Natural killer cell (primary cell): ENCODE data around the gene RSPRY1. TPM values are rescaled to one million over a fixed set of nuclear protein-coding genes. Genes with fewer than 3 reads are reported as not detected.

Experiments used
- ATAC-seq, 3 donors: fragments of 150-1000 bp in 2 of 3; fragments of 200-7000 bp in 1 of 3; cut with Tn5 transposase; 1 replicate in 1 of 3; 2 replicates in 2 of 3; pipeline ENCODE4 v1.10.0; 2021; ENCODE audit warnings: mild to moderate bottlenecking in 2 of 3, moderate library complexity in 2 of 3
- DNase-seq, 2 donors: peaks; one replicate each; pipeline versions ENCODE4 v3.0.0 to v3.0.0-alpha.2; 2013 to 2021; ENCODE audit warnings: mixed read lengths in 1 of 2
- H3K27ac ChIP-seq: one replicate; pipeline ENCODE4 v1.5.1; 2013; ENCODE audit warnings: mild to moderate bottlenecking, low read length
- H3K27me3 ChIP-seq: one replicate; pipeline ENCODE4 v1.6.1; 2013; ENCODE audit warnings: low read length; ENCODE audit not compliant: control insufficient read depth, insufficient read depth
- H3K36me3 ChIP-seq: one replicate; pipeline ENCODE4 v1.6.1; 2013; ENCODE audit warnings: low read length; ENCODE audit not compliant: control insufficient read depth, insufficient read depth
- H3K4me1 ChIP-seq: one replicate; pipeline ENCODE4 v1.6.1; 2013; ENCODE audit warnings: low read length; ENCODE audit not compliant: control insufficient read depth, insufficient read depth
- H3K4me3 ChIP-seq: one replicate; pipeline ENCODE4 v1.5.1; 2013; ENCODE audit warnings: low read length
- H3K9me3 ChIP-seq: one replicate; pipeline ENCODE4 v1.6.1; 2013; ENCODE audit warnings: low read length; ENCODE audit not compliant: control insufficient read depth, insufficient read depth
- H3K27ac Mint-ChIP-seq, 2 donors: one replicate each; pipeline ENCODE4 v1.8.0; 2022; ENCODE audit warnings: mild to moderate bottlenecking in 2 of 2, mixed read lengths in 2 of 2, moderate library complexity in 1 of 2
- H3K27me3 Mint-ChIP-seq, 2 donors: one replicate each; pipeline ENCODE4 v1.8.0; 2022; ENCODE audit warnings: low read depth in 2 of 2, mixed read lengths in 2 of 2
- H3K36me3 Mint-ChIP-seq: one replicate; pipeline ENCODE4 v1.8.0; 2022; ENCODE audit warnings: mixed read lengths
- H3K4me1 Mint-ChIP-seq, 2 donors: one replicate each; pipeline ENCODE4 v1.8.0; 2022; ENCODE audit warnings: mixed read lengths in 2 of 2
- H3K4me3 Mint-ChIP-seq: one replicate; pipeline ENCODE4 v1.8.0; 2022; ENCODE audit warnings: mild to moderate bottlenecking, moderate library complexity, mixed read lengths
- H3K9me3 Mint-ChIP-seq, 2 donors: one replicate each; pipeline ENCODE4 v1.8.0; 2022; ENCODE audit warnings: mixed read lengths in 2 of 2
- WGBS: methylation state at CpG from one replicate; pipeline ENCODE4 v1.1.7; 2013; ENCODE audit warnings: missing lambda C conversion rate; ENCODE audit not compliant: insufficient coverage; 5-methylcytosine and 5-hydroxymethylcytosine counted together
- intact Hi-C: fragments of 100-400 bp; cut with micrococcal nuclease; formaldehyde crosslinking; loops from one replicate; pipeline ENCODE4 v1.14.2; 2022
- total RNA-seq, 4 donors: library from RNA; stranded (reverse); fragments of 120-200 nt in 1 of 4; gene quantifications; one replicate each; pipeline versions ENCODE4 v1.2.3 to v1.2.4, GENCODE V29; 2013 to 2022
- TF ChIP-seq, protein P1 (sequence below): fragments of 200-600 bp; IDR thresholded peaks from one replicate; pipeline ENCODE4 v1.8.0; 2022; ENCODE audit warnings: antibody characterized with exemption

RSPRY1 gene
- total RNA-seq, 3 donors from 2014 or later (not counting 1 experiment from before 2014, with no cell fraction given): 22.6 to 26.6 (median 23.4) TPM

DNA sequence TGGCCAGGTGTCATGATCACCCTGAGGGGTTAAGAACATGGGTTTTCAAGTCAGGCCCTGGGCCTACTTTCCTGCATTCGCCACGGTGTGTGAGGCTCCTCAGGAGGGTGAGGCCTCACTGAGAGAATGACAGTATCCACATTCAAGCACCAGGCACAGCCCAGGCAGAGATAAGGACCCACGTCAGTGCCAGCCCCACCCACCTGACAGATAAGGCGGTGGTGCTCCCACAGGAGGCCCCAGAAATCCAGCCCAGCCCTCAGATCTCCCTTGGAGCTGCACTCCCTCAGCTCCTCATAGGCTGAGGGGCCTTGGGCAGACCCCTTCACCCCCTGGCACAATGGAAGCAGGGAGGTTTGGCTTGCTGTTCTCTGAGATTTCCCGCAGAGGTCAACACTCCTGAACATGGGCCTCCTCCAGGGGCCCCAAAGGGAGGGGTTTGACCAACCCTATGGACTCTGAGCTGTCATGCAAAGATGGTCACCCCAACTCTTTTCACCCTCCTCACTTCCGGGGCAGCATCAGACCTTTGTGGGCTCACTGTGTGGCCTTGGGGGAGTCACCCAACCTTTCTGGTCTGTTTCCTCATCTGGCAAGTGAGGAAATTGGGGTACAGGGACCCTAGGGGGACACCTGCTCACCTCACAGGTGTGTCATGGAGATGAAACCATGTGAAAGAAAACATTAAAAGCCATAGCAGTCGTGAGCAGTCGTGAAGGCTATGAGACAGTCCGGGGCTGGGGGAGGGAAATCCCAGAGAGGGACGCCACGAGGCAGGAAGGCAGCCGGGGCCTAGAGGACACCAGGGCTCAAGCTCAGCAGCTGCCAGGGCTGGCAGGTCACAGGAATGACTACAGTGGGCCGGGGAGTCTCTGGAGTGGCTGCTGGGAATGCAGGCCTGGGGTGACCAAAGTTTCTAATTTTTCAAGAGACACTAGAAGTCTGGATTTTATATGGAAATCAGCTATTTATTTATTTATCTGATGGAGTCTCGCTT, 83.0 kb downstream of the RSPRY1 start:
- H3K27ac Mint-ChIP-seq: no peak overlapping the region
- intact Hi-C loops: no loop called here
- no peaks in the 10 kb centered on the region for H3K4me1 Mint-ChIP-seq
- ATAC-seq (no peak), DNase-seq (no peak)
- H3K4me1 ChIP-seq: peaks cover 4% of the 10 kb centered on the region
- H3K4me3 Mint-ChIP-seq: no peak overlapping the region
- H3K36me3 ChIP-seq: no peaks in the 10 kb centered on the region
- H3K9me3 ChIP-seq: no peaks in the 10 kb centered on the region
- no peaks in the 10 kb centered on the region for H3K27me3 ChIP-seq
- no peaks in the 10 kb centered on the region for H3K36me3 Mint-ChIP-seq
- no peaks in the 10 kb centered on the region for H3K9me3 Mint-ChIP-seq
- no peak overlapping the region for H3K4me3 ChIP-seq
- no peak overlapping the region for H3K27ac ChIP-seq
- TF ChIP-seq, protein P1, sequence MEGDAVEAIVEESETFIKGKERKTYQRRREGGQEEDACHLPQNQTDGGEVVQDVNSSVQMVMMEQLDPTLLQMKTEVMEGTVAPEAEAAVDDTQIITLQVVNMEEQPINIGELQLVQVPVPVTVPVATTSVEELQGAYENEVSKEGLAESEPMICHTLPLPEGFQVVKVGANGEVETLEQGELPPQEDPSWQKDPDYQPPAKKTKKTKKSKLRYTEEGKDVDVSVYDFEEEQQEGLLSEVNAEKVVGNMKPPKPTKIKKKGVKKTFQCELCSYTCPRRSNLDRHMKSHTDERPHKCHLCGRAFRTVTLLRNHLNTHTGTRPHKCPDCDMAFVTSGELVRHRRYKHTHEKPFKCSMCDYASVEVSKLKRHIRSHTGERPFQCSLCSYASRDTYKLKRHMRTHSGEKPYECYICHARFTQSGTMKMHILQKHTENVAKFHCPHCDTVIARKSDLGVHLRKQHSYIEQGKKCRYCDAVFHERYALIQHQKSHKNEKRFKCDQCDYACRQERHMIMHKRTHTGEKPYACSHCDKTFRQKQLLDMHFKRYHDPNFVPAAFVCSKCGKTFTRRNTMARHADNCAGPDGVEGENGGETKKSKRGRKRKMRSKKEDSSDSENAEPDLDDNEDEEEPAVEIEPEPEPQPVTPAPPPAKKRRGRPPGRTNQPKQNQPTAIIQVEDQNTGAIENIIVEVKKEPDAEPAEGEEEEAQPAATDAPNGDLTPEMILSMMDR: no peak
- no peaks in the 10 kb centered on the region for H3K27me3 Mint-ChIP-seq
- WGBS: 81% methylated on average over 14 of the region's 14 CpGs

- H3K9me3 ChIP-seq: no peaks in the 10 kb centered on the region
- Mint-ChIP-seq H3K4me3 (no peak overlapping the region), H3K9me3 (no peaks in the 10 kb centered on the region), H3K27ac (no peak overlapping the region), H3K36me3 (no peaks in the 10 kb centered on the region), H3K4me1 (no peaks in the 10 kb centered on the region), H3K27me3 (no peaks in the 10 kb centered on the region)
- TF ChIP-seq, protein P1: no peak
- DNase-seq (no peak), ATAC-seq (no peak)
- H3K4me1 ChIP-seq: peaks cover 4% of the 10 kb centered on the region
- 87% methylated on average over 20 of the region's 25 CpGs for WGBS
- H3K36me3 ChIP-seq: no peaks in the 10 kb centered on the region
- no peak overlapping the region for H3K4me3 ChIP-seq
- H3K27ac ChIP-seq: no peak overlapping the region
- intact Hi-C loops: no loop called here
- no peaks in the 10 kb centered on the region for H3K27me3 ChIP-seq
These were observed 84.3 kb downstream of the RSPRY1 start for GRCh38 chr16:57270221-57271062.

- 92% methylated on average over 7 of the region's 7 CpGs for WGBS
- ATAC-seq: no peak
- Histone ChIP-seq H3K27me3 (no peaks in the 10 kb centered on the region), H3K9me3 (no peaks in the 10 kb centered on the region), H3K4me1 (peaks cover 4% of the 10 kb centered on the region), H3K36me3 (no peaks in the 10 kb centered on the region), H3K4me3 (no peak overlapping the region), H3K27ac (no peak overlapping the region)
- DNase-seq: no peak
- no peaks in the 10 kb centered on the region for H3K36me3 Mint-ChIP-seq
- H3K4me1 Mint-ChIP-seq: no peaks in the 10 kb centered on the region
- no peaks in the 10 kb centered on the region for H3K9me3 Mint-ChIP-seq
- H3K27me3 Mint-ChIP-seq: no peaks in the 10 kb centered on the region
- intact Hi-C loops: no loop called here
- TF ChIP-seq, protein P1: no peak
- no peak overlapping the region for H3K4me3 Mint-ChIP-seq
- H3K27ac Mint-ChIP-seq: no peak overlapping the region
These were observed 84.9 kb downstream of the RSPRY1 start for GRCh38 chr16:57271063-57271345.
